MM.1S (cell line): ENCODE data around the gene CACNG7.

Experiments used
- DNase-seq: peaks from one replicate; pipeline ENCODE4 v3.0.0-alpha.2; 2015
- H2AFZ ChIP-seq: fragments of 300-600 bp; sonication (generic); 2 replicates; pipeline ENCODE4 v1.6.0; 2016; ENCODE audit warnings: antibody characterized with exemption, low read length
- H3F3A ChIP-seq: fragments of 300-600 bp; sonication (generic); 2 replicates; pipeline ENCODE4 v1.6.1; 2016; ENCODE audit warnings: mild to moderate bottlenecking, antibody characterized with exemption, low read length, moderate library complexity, mixed read lengths; ENCODE audit not compliant: insufficient read depth
- H3K27ac ChIP-seq: fragments of 300-600 bp; sonication (generic); 2 replicates; pipeline ENCODE4 v1.5.1; 2016; ENCODE audit warnings: mild to moderate bottlenecking, low read length
- H3K27me3 ChIP-seq: fragments of 300-600 bp; sonication (generic); replicated peaks from 2 replicates; pipeline ENCODE4 v1.6.0; 2016; ENCODE audit warnings: low read length; ENCODE audit not compliant: insufficient read depth
- H3K36me3 ChIP-seq: fragments of 300-600 bp; sonication (generic); replicated peaks from 2 replicates; pipeline ENCODE4 v1.6.1; 2016; ENCODE audit warnings: mild to moderate bottlenecking, low read length, mixed read lengths; ENCODE audit not compliant: insufficient read depth
- H3K4me1 ChIP-seq: fragments of 300-600 bp; sonication (generic); 2 replicates; pipeline ENCODE4 v1.6.1; 2016; ENCODE audit warnings: low read length, mixed read lengths
- H3K4me2 ChIP-seq: fragments of 300-600 bp; sonication (generic); 2 replicates; pipeline ENCODE4 v1.6.0; 2016; ENCODE audit warnings: low read depth, low read length
- H3K4me3 ChIP-seq: fragments of 300-600 bp; sonication (generic); 2 replicates; pipeline ENCODE4 v1.5.1; 2016; ENCODE audit warnings: low read length, mixed read lengths
- H3K79me2 ChIP-seq: fragments of 300-600 bp; sonication (generic); 2 replicates; pipeline ENCODE4 v1.6.1; 2016; ENCODE audit warnings: mixed run types, low read length, mixed read lengths
- H3K9ac ChIP-seq: fragments of 300-600 bp; sonication (generic); 2 replicates; pipeline ENCODE4 v1.6.1; 2016; ENCODE audit warnings: low read length, mixed read lengths
- H3K9me2 ChIP-seq: fragments of 300-600 bp; sonication (generic); replicated peaks from 2 replicates; pipeline ENCODE4 v1.6.1; 2016; ENCODE audit warnings: mild to moderate bottlenecking, low read length, mixed read lengths; ENCODE audit not compliant: insufficient read depth
- H3K9me3 ChIP-seq: fragments of 300-600 bp; sonication (generic); replicated peaks from 2 replicates; pipeline ENCODE4 v1.6.1; 2016; ENCODE audit warnings: mild to moderate bottlenecking, low read length, mixed read lengths; ENCODE audit not compliant: insufficient read depth
- H4K20me1 ChIP-seq: fragments of 300-600 bp; sonication (generic); 2 replicates; pipeline ENCODE4 v1.6.1; 2016; ENCODE audit warnings: mild to moderate bottlenecking, low read length, moderate library complexity, mixed read lengths; ENCODE audit not compliant: insufficient read depth
- CTCF ChIP-seq: fragments of 300-600 bp; sonication (generic); IDR thresholded peaks from 2 replicates; pipeline ENCODE4 v1.5.1; 2016; ENCODE audit warnings: antibody characterized with exemption, low read length, mixed read lengths
- EZH2 ChIP-seq: fragments of 300-600 bp; sonication (generic); optimal IDR thresholded peaks from 2 replicates; pipeline ENCODE3; 2017; ENCODE audit warnings: low read depth, mild to moderate bottlenecking, antibody characterized with exemption, low read length, mixed read lengths
- EZH2phosphoT487 ChIP-seq: fragments of 300-600 bp; sonication (generic); IDR thresholded peaks from 2 replicates; pipeline ENCODE4 v1.6.1; 2018; ENCODE audit warnings: antibody characterized with exemption, low read length

The CACNG7 gene

GRCh38 chr19:53927739-53928138 is 18.7 kb downstream of the CACNG7 start:
- peak; percentile 38 for DNase-seq
- H4K20me1 ChIP-seq: no peaks in the 10 kb centered on the region

GRCh38 chr19:53936029-53936428 is 27.0 kb downstream of the CACNG7 start:
- H3K36me3 ChIP-seq: no peaks in the 10 kb centered on the region
- H2AFZ ChIP-seq: no peak overlapping the region
- H3K4me2 ChIP-seq: no peak overlapping the region
- no peaks in the 10 kb centered on the region for H4K20me1 ChIP-seq
- no peak overlapping the region for H3K9ac ChIP-seq
- H3K9me2 ChIP-seq: no peaks in the 10 kb centered on the region
- no peaks in the 10 kb centered on the region for H3K4me1 ChIP-seq
- H3K79me2 ChIP-seq: no peaks in the 10 kb centered on the region
- no peak overlapping the region for H3K4me3 ChIP-seq
- TF ChIP-seq EZH2phosphoT487: no peak
- no peak for TF ChIP-seq EZH2
- no peak for TF ChIP-seq CTCF
- no peaks in the 10 kb centered on the region for H3K27me3 ChIP-seq
- no peaks in the 10 kb centered on the region for H3K9me3 ChIP-seq
- no peaks in the 10 kb centered on the region for H3F3A ChIP-seq
- DNase-seq: no peak
- no peak overlapping the region for H3K27ac ChIP-seq

More at GRCh38 chr19:53927739-53928138, 18.7 kb downstream of the CACNG7 start:
- Histone ChIP-seq H3K27ac (no peak overlapping the region), H3K4me2 (no peak overlapping the region), H3K36me3 (no peaks in the 10 kb centered on the region), H3K79me2 (no peaks in the 10 kb centered on the region), H3K9me2 (no peaks in the 10 kb centered on the region), H3F3A (no peaks in the 10 kb centered on the region), H3K4me1 (no peaks in the 10 kb centered on the region), H2AFZ (no peak overlapping the region), H3K9me3 (no peaks in the 10 kb centered on the region), H3K27me3 (no peaks in the 10 kb centered on the region), H3K4me3 (no peak overlapping the region), H3K9ac (no peak overlapping the region)
- TF ChIP-seq CTCF: no peak
- TF ChIP-seq EZH2phosphoT487: no peak
- no peak for TF ChIP-seq EZH2

GRCh38 chr19:53942001-53942786 is 33.1 kb downstream of the CACNG7 start:
- Histone ChIP-seq H3K27ac (no peak overlapping the region), H2AFZ (no peak overlapping the region), H3K36me3 (no peaks in the 10 kb centered on the region), H3F3A (no peaks in the 10 kb centered on the region), H3K4me1 (no peaks in the 10 kb centered on the region), H3K79me2 (no peaks in the 10 kb centered on the region), H4K20me1 (no peaks in the 10 kb centered on the region), H3K4me3 (no peak overlapping the region), H3K27me3 (no peaks in the 10 kb centered on the region; the same call in 1 of the 2 replicates), H3K4me2 (no peak overlapping the region), H3K9me3 (no peaks in the 10 kb centered on the region), H3K9me2 (no peaks in the 10 kb centered on the region), H3K9ac (no peak overlapping the region)
- no peak for DNase-seq
- TF ChIP-seq EZH2 (no peak), EZH2phosphoT487 (no peak), CTCF (no peak)
